GM18867 (cell line): ENCODE measurements around the gene SPAG16.
"Not testable (repeated sequence)": the region's sequence is repeated elsewhere in the genome, so short reads cannot be mapped to it uniquely, and the experiment has no call there.

Experiments
- ATAC-seq: cut with Tn5 transposase; IDR thresholded peaks from one replicate; pipeline ENCODE4 v1.9.1; 2021; ENCODE audit warnings: mild to moderate bottlenecking, moderate library complexity; ENCODE audit not compliant: unreplicated experiment

The SPAG16 gene

GRCh38 chr2:213266421-213266820 lies 17.8 kb upstream of the SPAG16 start:
- no peak for ATAC-seq

- no peak for ATAC-seq
Measured at GRCh38 chr2:213271947-213272346, 12.3 kb upstream of the SPAG16 start.

- ATAC-seq, result no peak
Measured at GRCh38 chr2:213274143-213274542, 10.1 kb upstream of the SPAG16 start.

DNA sequence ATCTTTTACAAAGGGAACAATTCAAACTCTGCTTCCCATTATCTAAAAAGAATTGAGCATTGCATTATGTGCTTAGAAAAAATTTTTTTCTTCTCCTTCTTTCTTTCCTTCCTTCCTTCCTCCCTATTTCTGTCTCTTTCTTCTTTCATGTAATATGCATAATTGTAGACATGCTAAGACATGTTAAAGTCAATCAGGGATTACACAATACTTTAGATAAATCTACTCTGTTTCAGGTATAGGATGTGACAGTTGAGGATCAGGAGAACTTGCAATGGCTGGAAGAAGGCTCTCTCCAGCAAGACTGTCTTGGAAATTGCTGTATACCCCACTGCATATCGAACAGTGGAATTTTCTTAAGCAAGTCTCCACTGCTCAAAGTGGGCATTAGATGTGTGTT lies 9.0 kb upstream of the SPAG16 start:
- ATAC-seq, result no peak

GRCh38 chr2:213277134-213277533 lies 7.1 kb upstream of the SPAG16 start:
- not testable (repeated sequence) for ATAC-seq

DNA sequence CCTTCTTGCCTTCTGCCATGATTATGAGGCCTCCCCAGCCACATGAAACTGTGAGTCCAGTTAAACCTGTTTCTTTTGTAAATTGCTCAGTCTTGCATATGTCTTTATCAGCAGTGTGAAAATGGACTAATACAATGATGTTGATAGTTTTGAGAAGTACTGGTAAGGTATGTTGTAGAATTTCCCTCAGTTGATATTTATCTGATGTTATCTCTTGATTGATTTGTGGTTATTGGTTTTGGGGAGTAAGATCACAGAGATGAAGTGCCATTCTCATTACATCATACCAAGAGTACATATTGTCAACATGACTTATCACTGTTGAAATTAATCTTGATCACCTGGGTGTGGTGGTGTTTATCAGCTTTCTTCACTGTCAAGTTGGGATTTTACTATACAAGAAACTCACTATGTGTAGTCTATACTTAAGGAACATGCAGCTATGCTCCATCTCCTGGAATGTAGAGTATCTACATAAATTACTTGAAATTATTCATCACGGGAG lies 5.1 kb upstream of the SPAG16 start:
- ATAC-seq, result no peak

- ATAC-seq, result no peak
Measured at GRCh38 chr2:213279971-213280370, 4.3 kb upstream of the SPAG16 start.

DNA sequence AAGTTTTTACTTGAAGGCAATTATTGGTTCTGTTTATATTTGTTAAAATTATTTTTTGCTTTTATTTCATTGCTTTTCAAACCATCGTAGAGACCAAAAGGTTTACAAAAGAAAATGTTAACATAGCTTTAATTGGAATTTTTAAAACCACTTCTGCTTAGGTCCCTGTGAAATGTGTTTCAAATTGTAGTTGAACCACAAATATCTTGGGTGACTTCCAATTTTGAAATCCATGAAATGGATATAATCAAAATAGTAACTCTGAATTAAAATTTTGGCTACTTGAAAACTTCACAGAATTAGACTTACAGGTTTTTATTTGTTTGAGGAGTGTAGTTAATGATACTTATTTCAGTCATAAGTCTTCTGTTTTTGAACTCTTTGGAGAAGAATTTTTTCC lies 3.1 kb upstream of the SPAG16 start:
- ATAC-seq, result no peak

GRCh38 chr2:213285404-213285803 lies 1.1 kb downstream of the SPAG16 start:
- no peak for ATAC-seq

DNA sequence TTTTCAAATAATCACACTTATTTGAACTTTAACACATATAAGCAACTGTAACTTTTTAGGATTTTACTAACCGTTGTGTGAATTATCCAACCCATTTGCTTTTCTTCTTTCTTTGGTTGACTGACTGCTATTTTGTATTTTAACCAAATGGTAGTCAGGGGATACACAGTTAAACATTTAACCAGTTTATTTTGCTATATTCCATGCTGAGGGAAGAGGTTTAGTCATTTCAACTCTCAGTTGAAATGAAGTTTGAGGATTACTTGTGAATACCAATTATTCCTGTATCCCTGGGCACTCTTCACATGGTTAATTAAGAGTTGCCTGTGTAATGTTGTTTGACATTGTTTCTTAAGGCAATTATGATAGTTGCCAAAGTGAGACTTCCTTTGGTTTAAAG lies 1.9 kb downstream of the SPAG16 start:
- no peak for ATAC-seq

DNA sequence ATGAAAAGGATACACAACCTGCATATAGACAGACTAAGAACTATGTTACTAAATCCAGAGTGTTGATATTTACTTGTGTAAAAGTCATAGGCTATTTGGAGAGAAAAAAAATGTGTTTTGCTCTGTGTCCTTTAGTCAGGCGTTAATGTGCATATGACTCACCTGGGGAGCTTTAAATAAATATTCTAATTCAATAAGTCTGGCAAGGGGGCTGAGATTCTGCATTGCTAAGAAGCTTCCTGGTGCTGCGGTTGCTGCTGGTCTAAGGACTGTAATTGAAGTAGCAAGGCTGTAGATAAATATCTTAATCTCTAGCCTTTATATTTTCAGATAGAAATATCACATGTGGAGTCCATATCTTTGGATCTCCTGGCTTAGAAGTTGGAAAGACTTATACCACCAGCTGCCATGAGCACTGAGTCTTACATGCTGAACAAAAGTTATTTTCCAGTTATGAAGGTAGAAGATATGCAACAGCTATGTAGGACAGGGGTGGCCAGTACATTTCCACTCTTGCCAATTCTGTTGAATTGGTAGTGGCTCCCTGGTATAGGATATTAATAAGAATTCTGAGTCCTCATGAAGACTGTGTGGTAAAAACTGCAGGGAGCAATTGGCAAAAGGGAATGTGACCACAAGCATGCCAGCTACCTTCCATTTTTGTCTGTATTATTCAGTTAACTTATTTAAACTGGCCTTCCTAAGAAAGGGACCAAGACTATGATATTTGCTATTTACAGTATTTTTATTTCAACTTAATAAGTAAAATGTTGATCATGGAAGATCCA lies 4.8 kb downstream of the SPAG16 start:
- no peak for ATAC-seq

GRCh38 chr2:213290501-213290900 lies 6.2 kb downstream of the SPAG16 start:
- ATAC-seq, result no peak

DNA sequence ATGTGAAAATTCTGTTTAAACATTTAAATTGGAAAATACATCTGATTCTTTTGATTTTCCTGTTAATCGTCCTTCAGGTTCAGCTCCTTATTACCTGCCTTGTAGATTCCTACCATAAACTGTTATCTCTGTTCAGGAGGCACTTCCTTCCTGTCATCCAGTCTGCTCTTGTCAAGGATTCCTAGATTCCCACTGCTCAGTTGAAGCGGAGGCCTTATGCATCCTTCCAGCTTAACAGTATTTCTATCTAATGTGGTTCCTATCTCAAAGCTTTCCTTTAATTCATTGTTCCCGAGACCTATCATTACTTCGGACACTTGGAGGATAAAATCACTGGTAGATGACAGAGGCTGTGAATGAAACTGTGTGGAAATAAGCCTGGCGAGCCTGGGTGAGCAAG lies 12.0 kb downstream of the SPAG16 start:
- no peak for ATAC-seq

- ATAC-seq, result no peak
Measured at GRCh38 chr2:213306316-213306942, 22.2 kb downstream of the SPAG16 start.

DNA sequence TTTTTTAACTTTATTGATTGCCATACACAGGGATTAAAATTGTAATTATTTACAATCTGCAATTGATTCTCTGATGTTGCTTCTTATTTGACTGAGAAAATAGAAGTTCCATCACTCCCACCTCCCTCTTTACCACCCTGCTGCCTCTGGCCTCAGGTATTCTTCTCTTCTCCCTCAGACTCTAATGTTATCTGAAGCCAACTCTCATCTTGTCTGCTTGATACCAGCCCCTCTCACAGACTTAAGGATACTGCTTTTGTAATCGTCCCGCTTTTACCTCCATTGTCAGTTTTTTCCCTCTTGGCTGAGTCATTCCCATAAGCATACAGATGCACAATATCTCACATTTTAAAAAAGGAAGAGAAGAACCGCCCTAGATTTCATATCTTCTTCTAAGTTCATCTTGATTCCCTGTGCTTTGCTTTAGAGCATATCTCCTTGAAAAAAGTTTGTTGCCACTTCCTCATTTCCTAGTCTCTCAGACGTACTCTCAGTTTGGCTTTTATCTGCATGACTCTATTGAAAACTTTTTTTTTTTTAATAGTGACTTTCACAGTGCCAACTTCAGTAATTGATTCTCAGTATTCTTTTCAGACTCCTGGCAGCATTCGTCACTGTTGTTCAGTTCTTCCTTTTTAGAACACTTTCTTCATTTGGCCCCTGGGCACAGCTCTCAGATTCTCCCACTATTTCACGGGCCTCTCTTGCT lies 31.1 kb downstream of the SPAG16 start:
- ATAC-seq, result peak; percentile 60

GRCh38 chr2:213316001-213316735 lies 31.9 kb downstream of the SPAG16 start:
- ATAC-seq, result no peak

- no peak for ATAC-seq
Measured at GRCh38 chr2:213317929-213318328, 33.7 kb downstream of the SPAG16 start.

- ATAC-seq, result no peak
Measured at GRCh38 chr2:213320604-213321003, 36.3 kb downstream of the SPAG16 start.

DNA sequence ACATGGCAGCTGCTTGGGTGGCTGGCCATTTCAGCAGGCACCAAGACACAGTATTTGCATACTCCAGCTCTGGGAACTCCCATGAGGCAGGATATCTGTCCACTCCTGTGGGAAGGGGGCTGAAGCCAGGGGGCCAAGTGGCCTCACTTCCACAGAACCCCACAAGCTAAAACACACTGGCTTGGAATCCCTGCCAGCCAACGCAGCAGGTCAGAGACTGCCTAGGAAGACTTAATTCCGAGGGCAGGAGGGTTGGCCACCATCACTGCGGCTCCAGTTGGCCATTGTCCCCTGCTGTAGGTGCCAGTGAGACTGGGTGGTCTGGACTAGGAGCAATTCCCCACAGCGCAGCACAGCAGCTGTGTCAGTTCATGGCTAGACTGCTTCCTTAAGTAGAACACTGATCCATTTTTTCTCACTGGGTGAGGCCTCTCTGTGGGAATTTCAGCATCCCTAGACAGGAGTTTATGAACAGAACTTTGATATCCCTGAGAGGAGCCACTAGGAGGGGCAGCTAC lies 52.0 kb downstream of the SPAG16 start:
- ATAC-seq, result no peak

GRCh38 chr2:213353419-213353818 lies 69.2 kb downstream of the SPAG16 start:
- no peak for ATAC-seq

- no peak for ATAC-seq
Measured at GRCh38 chr2:213376644-213377043, 92.4 kb downstream of the SPAG16 start.
